H1 (cell line): Measurements from ENCODE around the gene HS3ST1.

ENCODE experiments used
- ASH2L ChIP-seq: fragments of 200-600, 300-600 bp; sonication (generic); IDR thresholded peaks from one replicate; pipeline ENCODE4 v1.7.1; 2017; ENCODE audit warnings: low read length
- BACH1 ChIP-seq: IDR thresholded peaks from 2 replicates; pipeline ENCODE4 v1.6.1; 2012; ENCODE audit warnings: low read length, improper control_type of control experiment
- CEBPB ChIP-seq: IDR thresholded peaks from 2 replicates; pipeline ENCODE4 v1.6.1; 2012; ENCODE audit warnings: low read depth, low read length
- CTCF ChIP-seq, 3 experiments: IDR thresholded peaks; 1 replicate in 2 of 3; 2 replicates in 1 of 3; pipeline versions ENCODE4 v1.5.1 to v1.6.1; 2011; ENCODE audit warnings: low read length in 3 of 3, mild to moderate bottlenecking in 3 of 3, inconsistent platforms in 2 of 3, low read depth in 1 of 3, moderate library complexity in 1 of 3; ENCODE audit not compliant: insufficient read depth in 1 of 3; ENCODE audit errors: control extremely low read depth in 1 of 3
- EP300 ChIP-seq, 2 experiments: IDR thresholded peaks; 1 replicate in 1 of 2; 2 replicates in 1 of 2; pipeline ENCODE4 v1.6.1; 2011 to 2012; ENCODE audit warnings: low read depth in 2 of 2, low read length in 2 of 2, mild to moderate bottlenecking in 2 of 2, borderline replicate concordance in 1 of 2, inconsistent platforms in 1 of 2, moderate library complexity in 1 of 2
- EZH2 ChIP-seq: fragments of 200-600 bp; sonication (generic); IDR thresholded peaks from 2 replicates; pipeline ENCODE4 v1.7.1; 2012; ENCODE audit warnings: low read depth, mild to moderate bottlenecking, moderate library complexity, low read length, inconsistent platforms; ENCODE audit not compliant: severe bottlenecking
- GTF2F1 ChIP-seq: IDR thresholded peaks from 2 replicates; pipeline ENCODE4 v1.6.1; 2012; ENCODE audit warnings: low read depth, low read length, improper control_type of control experiment, borderline replicate concordance
- MAX ChIP-seq: IDR thresholded peaks from 2 replicates; pipeline ENCODE4 v1.6.1; 2012; ENCODE audit warnings: inconsistent platforms
- POLR2A ChIP-seq, 2 experiments: IDR thresholded peaks; 1 replicate in 1 of 2; 2 replicates in 1 of 2; pipeline ENCODE4 v1.6.1; 2011; ENCODE audit warnings: low read depth in 2 of 2, low read length in 2 of 2, mild to moderate bottlenecking in 2 of 2; ENCODE audit errors: control extremely low read depth in 1 of 2
- RNF2 ChIP-seq: fragments of 200-900, 300-1000 bp; sonication (generic); IDR thresholded peaks from 2 replicates; pipeline ENCODE4 v1.7.1; 2016; ENCODE audit warnings: borderline replicate concordance, low read depth, mild to moderate bottlenecking, antibody characterized with exemption, low read length; ENCODE audit not compliant: poor library complexity, severe bottlenecking; ENCODE audit errors: missing control alignments
- SIN3A ChIP-seq, 2 experiments: IDR thresholded peaks in 1 of 2; conservative IDR thresholded peaks in 1 of 2; 2 replicates each; pipeline ENCODE4 v1.6.1; 2011 to 2012; ENCODE audit warnings: low read length in 2 of 2, improper control_type of control experiment in 1 of 2, low read depth in 1 of 2, mild to moderate bottlenecking in 1 of 2
- TAF1 ChIP-seq: IDR thresholded peaks from 2 replicates; pipeline ENCODE4 v1.6.1; 2011; ENCODE audit warnings: mild to moderate bottlenecking, low read depth, low read length
- TCF12 ChIP-seq: IDR thresholded peaks from 2 replicates; pipeline ENCODE4 v1.6.1; 2011; ENCODE audit warnings: low read depth, mild to moderate bottlenecking, low read length

- TF ChIP-seq GTF2F1 (no peak), CEBPB (no peak), MAX (no peak), EP300 (IDR thresholded peaks at IDR 0.05; ENCODE audit: borderline replicate concordance in 1 of 2, low read depth in 2 of 2, low read length in 2 of 2) (no peak), CTCF (IDR thresholded peaks at IDR 0.05; ENCODE audit: control extremely low read depth in 1 of 3, insufficient read depth in 1 of 3, low read depth in 1 of 3, low read length in 3 of 3) (peak; percentile 10 to 50 (median 40); a peak in 3 of 4 replicates), TAF1 (no peak), POLR2A (IDR thresholded peaks at IDR 0.05; ENCODE audit: control extremely low read depth in 1 of 2, low read depth in 2 of 2, low read length in 2 of 2) (no peak), SIN3A (conservative IDR thresholded peaks at IDR 0.05 in 1 of 2, IDR thresholded peaks at IDR 0.05 in 1 of 2; ENCODE audit: low read depth in 1 of 2, low read length in 2 of 2) (no peak), TCF12 (no peak), RNF2 (no peak), ASH2L (no peak), EZH2 (no peak), BACH1 (no peak)
These were observed 10.1 kb downstream of the HS3ST1 start for GRCh38 chr4:11418610-11419009.
